WTC11 (cell line): ENCODE results near the gene NME2. TPM values are rescaled to one million over a fixed set of nuclear protein-coding genes. Genes with fewer than 3 reads are reported as not detected.
A peak's percentile ranks its signal among the peaks of the same experiment; 100 is the strongest.

Experiments
- ATF1 ChIP-seq: sonication (generic); formaldehyde crosslinking; IDR thresholded peaks from 2 replicates; pipeline ENCODE4 v1.8.1; 2023; ENCODE audit warnings: mild to moderate bottlenecking, moderate library complexity, missing genetic modification reagents
- ELF4 ChIP-seq: sonication (generic); formaldehyde crosslinking; IDR thresholded peaks from 2 replicates; pipeline ENCODE4 v1.8.1; 2022; ENCODE audit warnings: low read depth, mild to moderate bottlenecking, moderate library complexity, missing genetic modification reagents
- EMX1 ChIP-seq: fragments of 250-450 bp; sonication (Bioruptor Pico); IDR thresholded peaks from 2 replicates; pipeline ENCODE4 v1.8.0; 2021; ENCODE audit warnings: mild to moderate bottlenecking
- ESRRA ChIP-seq: sonication (generic); formaldehyde crosslinking; IDR thresholded peaks from 2 replicates; pipeline ENCODE4 v1.8.1; 2022; ENCODE audit warnings: mild to moderate bottlenecking, missing genetic modification reagents, borderline replicate concordance
- ETV6 ChIP-seq: sonication (generic); formaldehyde crosslinking; IDR thresholded peaks from 2 replicates; pipeline ENCODE4 v1.8.1; 2022; ENCODE audit warnings: mild to moderate bottlenecking, missing genetic modification reagents
- FOXJ3 ChIP-seq: sonication (generic); formaldehyde crosslinking; IDR thresholded peaks from 2 replicates; pipeline ENCODE4 v1.9.0; 2021; ENCODE audit warnings: missing genetic modification reagents, mild to moderate bottlenecking, borderline replicate concordance
- GTF2I ChIP-seq: fragments of 250-450 bp; sonication (Bioruptor Pico); conservative IDR thresholded peaks from 2 replicates; pipeline ENCODE4 v1.4.0; 2021; ENCODE audit warnings: mild to moderate bottlenecking
- HMGA2 ChIP-seq: fragments of 250-450 bp; sonication (Bioruptor Pico); IDR thresholded peaks from 2 replicates; pipeline ENCODE4 v1.4.0; 2021; ENCODE audit warnings: mild to moderate bottlenecking, moderate library complexity
- JUN ChIP-seq: sonication (generic); formaldehyde crosslinking; IDR thresholded peaks from 2 replicates; pipeline ENCODE4 v1.8.0; 2023; ENCODE audit warnings: mild to moderate bottlenecking, missing genetic modification reagents
- NFE2L1 ChIP-seq: sonication (generic); formaldehyde crosslinking; IDR thresholded peaks from 2 replicates; pipeline ENCODE4 v1.8.1; 2023; ENCODE audit warnings: missing genetic modification reagents
- RELA ChIP-seq: sonication (generic); formaldehyde crosslinking; IDR thresholded peaks from 2 replicates; pipeline ENCODE4 v1.8.1; 2022; ENCODE audit warnings: missing genetic modification reagents, mild to moderate bottlenecking, borderline replicate concordance
- SMAD3 ChIP-seq: sonication (generic); formaldehyde crosslinking; IDR thresholded peaks from 2 replicates; pipeline ENCODE4 v1.8.0; 2022; ENCODE audit warnings: missing genetic modification reagents, mild to moderate bottlenecking, borderline replicate concordance
- SOX15 ChIP-seq: fragments of 250-450 bp; sonication (Bioruptor Pico); IDR thresholded peaks from 2 replicates; pipeline ENCODE4 v1.9.0; 2021; ENCODE audit warnings: mild to moderate bottlenecking
- TEAD4 ChIP-seq: sonication (generic); formaldehyde crosslinking; IDR thresholded peaks from 2 replicates; pipeline ENCODE4 v1.8.0; 2022; ENCODE audit warnings: mild to moderate bottlenecking, missing genetic modification reagents
- ZNF263 ChIP-seq: sonication (generic); formaldehyde crosslinking; IDR thresholded peaks from 2 replicates; pipeline ENCODE4 v1.8.1; 2022; ENCODE audit warnings: low read depth, mild to moderate bottlenecking, moderate library complexity, missing genetic modification reagents
- total RNA-seq: library from RNA; stranded (reverse); gene quantifications from 3 replicates; pipeline ENCODE4 v1.2.3, GENCODE V29; 2021
- TF ChIP-seq, protein P1 (sequence below): fragments of 250-450 bp; sonication (Bioruptor Pico); IDR thresholded peaks from 2 replicates; pipeline ENCODE4 v1.9.0; 2021; ENCODE audit warnings: mild to moderate bottlenecking
- TF ChIP-seq, protein P2 (sequence below): sonication (generic); formaldehyde crosslinking; IDR thresholded peaks from 2 replicates; pipeline ENCODE4 v1.8.0; 2022; ENCODE audit warnings: mild to moderate bottlenecking, missing genetic modification reagents
- TF ChIP-seq, protein P3 (sequence below): sonication (generic); formaldehyde crosslinking; IDR thresholded peaks from 2 replicates; pipeline ENCODE4 v1.8.1; 2023; ENCODE audit warnings: mild to moderate bottlenecking, missing genetic modification reagents, borderline replicate concordance
- TF ChIP-seq, protein P4 (sequence below): sonication (generic); formaldehyde crosslinking; IDR thresholded peaks from 2 replicates; pipeline ENCODE4 v1.8.0; 2022; ENCODE audit warnings: mild to moderate bottlenecking, missing genetic modification reagents
- TF ChIP-seq, protein P5 (sequence below): fragments of 250-450 bp; sonication (Bioruptor Pico); IDR thresholded peaks from 2 replicates; pipeline ENCODE4 v1.8.0; 2021; ENCODE audit warnings: mild to moderate bottlenecking
- TF ChIP-seq, protein P6 (sequence below): fragments of 250-450 bp; sonication (Bioruptor Pico); IDR thresholded peaks from 2 replicates; pipeline ENCODE4 v1.9.0; 2021; ENCODE audit warnings: moderate library complexity, mild to moderate bottlenecking, inconsistent platforms, borderline replicate concordance
- TF ChIP-seq, protein P7 (sequence below): sonication (generic); formaldehyde crosslinking; IDR thresholded peaks from 2 replicates; pipeline ENCODE4 v1.8.1; 2022; ENCODE audit warnings: mild to moderate bottlenecking, moderate library complexity, missing genetic modification reagents

NME2 gene
- total RNA-seq, 1 experiment from 2014 or later: 746 TPM

DNA sequence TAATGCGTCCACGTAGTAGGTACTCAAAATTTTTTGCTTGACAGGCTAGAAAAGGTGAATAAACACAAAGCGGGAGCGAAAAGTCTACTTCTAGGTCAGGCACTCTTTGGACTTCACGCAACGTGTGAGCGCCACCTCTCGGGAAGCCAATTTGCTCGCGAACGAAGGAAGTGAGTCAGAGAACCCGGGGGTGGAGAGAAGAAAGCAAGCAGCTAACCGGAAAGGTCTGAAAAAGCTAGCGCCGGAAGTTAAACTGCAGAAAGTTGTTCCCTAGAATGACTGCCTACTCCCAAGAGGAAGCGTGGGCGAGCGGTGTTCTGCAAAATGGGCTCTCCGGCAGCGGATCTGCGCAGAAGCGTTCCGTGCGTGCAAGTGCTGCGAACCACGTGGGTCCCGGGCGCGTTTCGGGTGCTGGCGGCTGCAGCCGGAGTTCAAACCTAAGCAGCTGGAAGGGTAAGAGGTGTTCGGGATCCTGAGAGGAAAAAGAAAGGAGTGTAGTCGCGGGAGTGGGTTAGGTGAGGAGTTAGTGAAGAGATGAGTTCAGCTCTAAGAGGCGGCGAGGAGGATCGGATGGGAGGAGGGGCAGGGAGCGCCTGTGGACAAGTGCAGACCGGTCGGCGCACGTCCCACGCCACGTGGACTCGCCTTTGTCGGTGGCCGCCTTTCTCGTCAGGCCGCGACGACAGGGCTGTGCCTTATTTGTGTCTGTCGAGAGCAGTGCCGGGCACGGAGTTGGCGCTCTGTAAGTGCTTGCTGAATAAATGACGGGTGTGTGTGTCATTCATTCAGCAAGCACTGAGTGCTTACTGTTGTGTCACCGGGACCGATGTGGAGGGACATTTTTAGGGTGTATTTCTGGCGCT is 12.8 kb upstream of the NME2 start, which contains the start of gene NME1 (continued):
- TF ChIP-seq, protein P1, sequence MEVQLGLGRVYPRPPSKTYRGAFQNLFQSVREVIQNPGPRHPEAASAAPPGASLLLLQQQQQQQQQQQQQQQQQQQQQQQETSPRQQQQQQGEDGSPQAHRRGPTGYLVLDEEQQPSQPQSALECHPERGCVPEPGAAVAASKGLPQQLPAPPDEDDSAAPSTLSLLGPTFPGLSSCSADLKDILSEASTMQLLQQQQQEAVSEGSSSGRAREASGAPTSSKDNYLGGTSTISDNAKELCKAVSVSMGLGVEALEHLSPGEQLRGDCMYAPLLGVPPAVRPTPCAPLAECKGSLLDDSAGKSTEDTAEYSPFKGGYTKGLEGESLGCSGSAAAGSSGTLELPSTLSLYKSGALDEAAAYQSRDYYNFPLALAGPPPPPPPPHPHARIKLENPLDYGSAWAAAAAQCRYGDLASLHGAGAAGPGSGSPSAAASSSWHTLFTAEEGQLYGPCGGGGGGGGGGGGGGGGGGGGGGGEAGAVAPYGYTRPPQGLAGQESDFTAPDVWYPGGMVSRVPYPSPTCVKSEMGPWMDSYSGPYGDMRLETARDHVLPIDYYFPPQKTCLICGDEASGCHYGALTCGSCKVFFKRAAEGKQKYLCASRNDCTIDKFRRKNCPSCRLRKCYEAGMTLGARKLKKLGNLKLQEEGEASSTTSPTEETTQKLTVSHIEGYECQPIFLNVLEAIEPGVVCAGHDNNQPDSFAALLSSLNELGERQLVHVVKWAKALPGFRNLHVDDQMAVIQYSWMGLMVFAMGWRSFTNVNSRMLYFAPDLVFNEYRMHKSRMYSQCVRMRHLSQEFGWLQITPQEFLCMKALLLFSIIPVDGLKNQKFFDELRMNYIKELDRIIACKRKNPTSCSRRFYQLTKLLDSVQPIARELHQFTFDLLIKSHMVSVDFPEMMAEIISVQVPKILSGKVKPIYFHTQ (CRISPR knock-in tag): no peak
- TF ChIP-seq FOXJ3 (CRISPR knock-in tag): no peak
- TF ChIP-seq, protein P2, sequence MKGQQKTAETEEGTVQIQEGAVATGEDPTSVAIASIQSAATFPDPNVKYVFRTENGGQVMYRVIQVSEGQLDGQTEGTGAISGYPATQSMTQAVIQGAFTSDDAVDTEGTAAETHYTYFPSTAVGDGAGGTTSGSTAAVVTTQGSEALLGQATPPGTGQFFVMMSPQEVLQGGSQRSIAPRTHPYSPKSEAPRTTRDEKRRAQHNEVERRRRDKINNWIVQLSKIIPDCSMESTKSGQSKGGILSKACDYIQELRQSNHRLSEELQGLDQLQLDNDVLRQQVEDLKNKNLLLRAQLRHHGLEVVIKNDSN (CRISPR knock-in tag): peak; percentile 92
- TF ChIP-seq SMAD3 (CRISPR knock-in tag): no peak
- TF ChIP-seq, protein P3, sequence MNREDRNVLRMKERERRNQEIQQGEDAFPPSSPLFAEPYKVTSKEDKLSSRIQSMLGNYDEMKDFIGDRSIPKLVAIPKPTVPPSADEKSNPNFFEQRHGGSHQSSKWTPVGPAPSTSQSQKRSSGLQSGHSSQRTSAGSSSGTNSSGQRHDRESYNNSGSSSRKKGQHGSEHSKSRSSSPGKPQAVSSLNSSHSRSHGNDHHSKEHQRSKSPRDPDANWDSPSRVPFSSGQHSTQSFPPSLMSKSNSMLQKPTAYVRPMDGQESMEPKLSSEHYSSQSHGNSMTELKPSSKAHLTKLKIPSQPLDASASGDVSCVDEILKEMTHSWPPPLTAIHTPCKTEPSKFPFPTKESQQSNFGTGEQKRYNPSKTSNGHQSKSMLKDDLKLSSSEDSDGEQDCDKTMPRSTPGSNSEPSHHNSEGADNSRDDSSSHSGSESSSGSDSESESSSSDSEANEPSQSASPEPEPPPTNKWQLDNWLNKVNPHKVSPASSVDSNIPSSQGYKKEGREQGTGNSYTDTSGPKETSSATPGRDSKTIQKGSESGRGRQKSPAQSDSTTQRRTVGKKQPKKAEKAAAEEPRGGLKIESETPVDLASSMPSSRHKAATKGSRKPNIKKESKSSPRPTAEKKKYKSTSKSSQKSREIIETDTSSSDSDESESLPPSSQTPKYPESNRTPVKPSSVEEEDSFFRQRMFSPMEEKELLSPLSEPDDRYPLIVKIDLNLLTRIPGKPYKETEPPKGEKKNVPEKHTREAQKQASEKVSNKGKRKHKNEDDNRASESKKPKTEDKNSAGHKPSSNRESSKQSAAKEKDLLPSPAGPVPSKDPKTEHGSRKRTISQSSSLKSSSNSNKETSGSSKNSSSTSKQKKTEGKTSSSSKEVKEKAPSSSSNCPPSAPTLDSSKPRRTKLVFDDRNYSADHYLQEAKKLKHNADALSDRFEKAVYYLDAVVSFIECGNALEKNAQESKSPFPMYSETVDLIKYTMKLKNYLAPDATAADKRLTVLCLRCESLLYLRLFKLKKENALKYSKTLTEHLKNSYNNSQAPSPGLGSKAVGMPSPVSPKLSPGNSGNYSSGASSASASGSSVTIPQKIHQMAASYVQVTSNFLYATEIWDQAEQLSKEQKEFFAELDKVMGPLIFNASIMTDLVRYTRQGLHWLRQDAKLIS (CRISPR knock-in tag): no peak
- peak; percentile 42; the same call in 1 of the 2 replicates for TF ChIP-seq HMGA2
- TF ChIP-seq ELF4 (CRISPR knock-in tag): no peak
- no peak for TF ChIP-seq RELA (CRISPR knock-in tag)
- TF ChIP-seq JUN (CRISPR knock-in tag): no peak; the same call in 1 of the 2 replicates
- TF ChIP-seq NFE2L1: peak; percentile 48
- TF ChIP-seq, protein P4, sequence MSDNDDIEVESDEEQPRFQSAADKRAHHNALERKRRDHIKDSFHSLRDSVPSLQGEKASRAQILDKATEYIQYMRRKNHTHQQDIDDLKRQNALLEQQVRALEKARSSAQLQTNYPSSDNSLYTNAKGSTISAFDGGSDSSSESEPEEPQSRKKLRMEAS (CRISPR knock-in tag): peak; percentile 99
- 0 out of 2 replicates have a peak, but pooled peaks have one; percentile 51 for TF ChIP-seq ATF1 (CRISPR knock-in tag)
- TF ChIP-seq, protein P5, sequence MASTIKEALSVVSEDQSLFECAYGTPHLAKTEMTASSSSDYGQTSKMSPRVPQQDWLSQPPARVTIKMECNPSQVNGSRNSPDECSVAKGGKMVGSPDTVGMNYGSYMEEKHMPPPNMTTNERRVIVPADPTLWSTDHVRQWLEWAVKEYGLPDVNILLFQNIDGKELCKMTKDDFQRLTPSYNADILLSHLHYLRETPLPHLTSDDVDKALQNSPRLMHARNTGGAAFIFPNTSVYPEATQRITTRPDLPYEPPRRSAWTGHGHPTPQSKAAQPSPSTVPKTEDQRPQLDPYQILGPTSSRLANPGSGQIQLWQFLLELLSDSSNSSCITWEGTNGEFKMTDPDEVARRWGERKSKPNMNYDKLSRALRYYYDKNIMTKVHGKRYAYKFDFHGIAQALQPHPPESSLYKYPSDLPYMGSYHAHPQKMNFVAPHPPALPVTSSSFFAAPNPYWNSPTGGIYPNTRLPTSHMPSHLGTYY (CRISPR knock-in tag): no peak
- TF ChIP-seq SOX15 (CRISPR knock-in tag): no peak
- no peak for TF ChIP-seq EMX1 (CRISPR knock-in tag)
- TF ChIP-seq, protein P6, sequence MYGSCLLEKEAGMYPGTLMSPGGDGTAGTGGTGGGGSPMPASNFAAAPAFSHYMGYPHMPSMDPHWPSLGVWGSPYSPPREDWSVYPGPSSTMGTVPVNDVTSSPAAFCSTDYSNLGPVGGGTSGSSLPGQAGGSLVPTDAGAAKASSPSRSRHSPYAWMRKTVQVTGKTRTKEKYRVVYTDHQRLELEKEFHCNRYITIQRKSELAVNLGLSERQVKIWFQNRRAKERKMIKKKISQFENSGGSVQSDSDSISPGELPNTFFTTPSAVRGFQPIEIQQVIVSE (CRISPR knock-in tag): no peak
- no peak for TF ChIP-seq ESRRA
- TF ChIP-seq GTF2I (CRISPR knock-in tag): no peak
- TF ChIP-seq, protein P7, sequence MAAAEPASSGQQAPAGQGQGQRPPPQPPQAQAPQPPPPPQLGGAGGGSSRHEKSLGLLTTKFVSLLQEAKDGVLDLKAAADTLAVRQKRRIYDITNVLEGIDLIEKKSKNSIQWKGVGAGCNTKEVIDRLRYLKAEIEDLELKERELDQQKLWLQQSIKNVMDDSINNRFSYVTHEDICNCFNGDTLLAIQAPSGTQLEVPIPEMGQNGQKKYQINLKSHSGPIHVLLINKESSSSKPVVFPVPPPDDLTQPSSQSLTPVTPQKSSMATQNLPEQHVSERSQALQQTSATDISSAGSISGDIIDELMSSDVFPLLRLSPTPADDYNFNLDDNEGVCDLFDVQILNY: 0 out of 2 replicates have a peak, but pooled peaks have one; percentile 51
- TF ChIP-seq TEAD4: 0 out of 2 replicates have a peak, but pooled peaks have one; percentile 46
- no peak for TF ChIP-seq ZNF263 (CRISPR knock-in tag)
- TF ChIP-seq ETV6 (CRISPR knock-in tag): peak; percentile 89
